OCI-LY1 (cell line): ENCODE data around the gene EVPL.

Source experiments
- H2AFZ ChIP-seq: fragments of 200-600 bp; sonication (generic), shearing (Covaris generic); 2 replicates; pipeline ENCODE4 v1.6.0; 2014; ENCODE audit warnings: antibody characterized with exemption, mild to moderate bottlenecking, low read length
- H3F3A ChIP-seq: fragments of 200-600 bp; sonication (generic), shearing (Covaris generic); 2 replicates; pipeline ENCODE4 v1.6.0; 2014; ENCODE audit warnings: mild to moderate bottlenecking, antibody characterized with exemption, low read length, moderate library complexity; ENCODE audit not compliant: insufficient read depth
- H3K27ac ChIP-seq: fragments of 200-600 bp; sonication (generic); 2 replicates; pipeline ENCODE4 v1.5.1; 2014; ENCODE audit warnings: low read length, mixed run types, mild to moderate bottlenecking, low read depth; ENCODE audit not compliant: poor library complexity, severe bottlenecking
- H3K27me3 ChIP-seq: fragments of 200-600 bp; sonication (generic); 2 replicates; pipeline ENCODE4 v1.6.0; 2014; ENCODE audit warnings: antibody characterized with exemption, mild to moderate bottlenecking, low read length, moderate library complexity; ENCODE audit not compliant: insufficient read depth
- H3K36me3 ChIP-seq: fragments of 200-600 bp; sonication (generic); 2 replicates; pipeline ENCODE4 v1.6.1; 2014; ENCODE audit warnings: mild to moderate bottlenecking, antibody characterized with exemption, low read length, moderate library complexity, mixed read lengths; ENCODE audit not compliant: insufficient read depth
- H3K4me1 ChIP-seq: fragments of 200-600 bp; sonication (generic); 2 replicates; pipeline ENCODE4 v1.5.1; 2014; ENCODE audit warnings: mild to moderate bottlenecking, low read length, moderate library complexity; ENCODE audit not compliant: insufficient read depth, severe bottlenecking
- H3K4me2 ChIP-seq: fragments of 200-600 bp; sonication (generic), shearing (Covaris generic); 2 replicates; pipeline ENCODE4 v1.6.1; 2014; ENCODE audit warnings: low read length
- H3K4me3 ChIP-seq: fragments of 200-600 bp; sonication (generic); 2 replicates; pipeline ENCODE4 v1.5.1; 2014; ENCODE audit warnings: low read length, low read depth, mild to moderate bottlenecking, mixed read lengths; ENCODE audit not compliant: poor library complexity, severe bottlenecking
- H3K79me2 ChIP-seq: fragments of 200-600 bp; shearing (Covaris generic); 2 replicates; pipeline ENCODE4 v1.6.1; 2016; ENCODE audit warnings: mixed run types, low read length, mixed read lengths; ENCODE audit not compliant: insufficient read depth
- H3K9ac ChIP-seq: fragments of 200-600 bp; sonication (generic), shearing (Covaris generic); 2 replicates; pipeline ENCODE4 v1.6.1; 2014; ENCODE audit warnings: mild to moderate bottlenecking, low read length, mixed read lengths
- H3K9me2 ChIP-seq: fragments of 200-600 bp; sonication (generic), shearing (Covaris generic); 2 replicates; pipeline ENCODE4 v1.6.1; 2014; ENCODE audit warnings: low read depth, mild to moderate bottlenecking, low read length, mixed read lengths
- H3K9me3 ChIP-seq: fragments of 200-600 bp; shearing (Covaris generic); 2 replicates; pipeline ENCODE4 v1.6.1; 2014; ENCODE audit warnings: low read length, mixed read lengths
- H4K20me1 ChIP-seq: fragments of 200-600 bp; sonication (generic), shearing (Covaris generic); 2 replicates; pipeline ENCODE4 v1.6.0; 2016; ENCODE audit warnings: mild to moderate bottlenecking, low read length; ENCODE audit not compliant: insufficient read depth
- EZH2 ChIP-seq: fragments of 200-600 bp; sonication (generic), shearing (Covaris generic); IDR thresholded peaks from 2 replicates; pipeline ENCODE4 v1.8.0; 2017; ENCODE audit warnings: borderline replicate concordance, mixed run types, mild to moderate bottlenecking, antibody characterized with exemption, low read length, moderate library complexity, mixed read lengths
- TF ChIP-seq, protein P1 (sequence below): fragments of 200-600 bp; sonication (generic), shearing (Covaris generic); IDR thresholded peaks from 2 replicates; pipeline ENCODE4 v1.5.1; 2017; ENCODE audit warnings: mild to moderate bottlenecking, antibody characterized with exemption, low read length, moderate library complexity, mixed read lengths

The EVPL gene

DNA sequence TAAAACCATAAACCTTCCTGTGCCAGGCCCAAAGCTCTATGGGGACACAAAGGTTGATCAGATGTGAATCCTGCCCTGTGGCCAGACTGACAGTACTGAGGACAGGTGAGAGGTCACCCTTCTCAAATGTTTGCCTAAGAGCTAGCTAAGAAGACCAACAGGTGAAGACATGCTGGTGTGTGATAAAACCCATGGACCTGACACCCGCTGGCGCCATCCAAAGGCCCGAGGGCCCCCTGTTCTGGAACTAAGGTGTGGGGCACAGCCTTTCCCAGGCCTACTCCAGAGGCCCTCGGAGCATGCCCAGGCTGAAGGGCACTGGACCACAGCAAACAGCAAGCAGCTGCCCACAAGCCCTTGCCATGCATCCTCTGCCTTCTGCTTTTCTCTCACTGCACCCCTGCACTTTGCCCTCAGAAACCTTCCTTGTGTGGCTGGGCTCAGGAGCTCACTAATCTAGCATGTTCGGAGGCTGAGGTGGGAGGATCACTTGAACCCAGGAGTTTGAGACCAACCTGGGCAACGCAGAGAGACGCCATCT lies 31.7 kb downstream of the EVPL start:
- H3K27ac ChIP-seq, result no peak overlapping the region
- H3K27me3 ChIP-seq, result no peaks in the 10 kb centered on the region
- H3K4me2 ChIP-seq, result no peak overlapping the region
- H3K79me2 ChIP-seq, result no peaks in the 10 kb centered on the region
- H3F3A ChIP-seq, result no peaks in the 10 kb centered on the region
- H2AFZ ChIP-seq, result no peak overlapping the region
- H3K9me2 ChIP-seq, result no peaks in the 10 kb centered on the region
- H4K20me1 ChIP-seq, result no peaks in the 10 kb centered on the region
- TF ChIP-seq EZH2, result no peak
- TF ChIP-seq, protein P1, sequence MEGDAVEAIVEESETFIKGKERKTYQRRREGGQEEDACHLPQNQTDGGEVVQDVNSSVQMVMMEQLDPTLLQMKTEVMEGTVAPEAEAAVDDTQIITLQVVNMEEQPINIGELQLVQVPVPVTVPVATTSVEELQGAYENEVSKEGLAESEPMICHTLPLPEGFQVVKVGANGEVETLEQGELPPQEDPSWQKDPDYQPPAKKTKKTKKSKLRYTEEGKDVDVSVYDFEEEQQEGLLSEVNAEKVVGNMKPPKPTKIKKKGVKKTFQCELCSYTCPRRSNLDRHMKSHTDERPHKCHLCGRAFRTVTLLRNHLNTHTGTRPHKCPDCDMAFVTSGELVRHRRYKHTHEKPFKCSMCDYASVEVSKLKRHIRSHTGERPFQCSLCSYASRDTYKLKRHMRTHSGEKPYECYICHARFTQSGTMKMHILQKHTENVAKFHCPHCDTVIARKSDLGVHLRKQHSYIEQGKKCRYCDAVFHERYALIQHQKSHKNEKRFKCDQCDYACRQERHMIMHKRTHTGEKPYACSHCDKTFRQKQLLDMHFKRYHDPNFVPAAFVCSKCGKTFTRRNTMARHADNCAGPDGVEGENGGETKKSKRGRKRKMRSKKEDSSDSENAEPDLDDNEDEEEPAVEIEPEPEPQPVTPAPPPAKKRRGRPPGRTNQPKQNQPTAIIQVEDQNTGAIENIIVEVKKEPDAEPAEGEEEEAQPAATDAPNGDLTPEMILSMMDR, result no peak
- peaks cover 7% of the 10 kb centered on the region; the same call in 1 of the 2 replicates for H3K36me3 ChIP-seq
- H3K9me3 ChIP-seq, result no peaks in the 10 kb centered on the region
- H3K9ac ChIP-seq, result no peak overlapping the region
- H3K4me1 ChIP-seq, result peaks cover 18% of the 10 kb centered on the region
- no peak overlapping the region for H3K4me3 ChIP-seq

DNA sequence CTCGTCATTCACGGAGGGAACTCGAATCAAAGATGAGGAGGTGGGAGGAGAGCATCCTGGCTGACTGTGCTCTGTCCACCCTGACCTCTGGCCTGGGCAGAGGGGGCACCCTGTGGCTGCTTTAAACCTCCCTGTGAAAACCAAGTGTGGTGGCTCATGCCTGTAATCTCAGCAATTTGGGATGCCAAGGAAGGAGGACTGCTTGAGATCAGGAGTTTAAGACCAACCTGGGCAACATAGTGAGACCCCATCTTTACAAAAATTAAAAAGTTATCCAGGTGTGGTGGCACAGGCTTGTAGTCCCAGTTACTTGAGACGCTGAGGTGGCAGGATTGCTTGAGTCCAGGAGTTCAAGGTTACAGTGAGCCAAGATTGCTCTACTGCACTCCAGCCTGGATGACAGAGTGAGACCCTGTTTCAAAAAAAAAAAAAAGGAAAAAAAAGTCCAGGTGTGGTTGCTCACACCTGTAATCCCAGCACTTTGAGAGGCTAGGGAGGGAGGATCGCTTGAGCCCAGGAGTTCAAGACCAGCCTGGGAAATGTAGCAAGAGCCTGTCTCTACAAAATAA lies 32.2 kb downstream of the EVPL start:
- no peaks in the 10 kb centered on the region for H3K9me3 ChIP-seq
- peaks cover 14% of the 10 kb centered on the region for H3K4me1 ChIP-seq
- H3K9ac ChIP-seq, result no peak overlapping the region
- H3F3A ChIP-seq, result no peaks in the 10 kb centered on the region
- no peaks in the 10 kb centered on the region for H4K20me1 ChIP-seq
- no peaks in the 10 kb centered on the region for H3K79me2 ChIP-seq
- no peak overlapping the region for H3K4me3 ChIP-seq
- H3K27me3 ChIP-seq, result no peaks in the 10 kb centered on the region
- TF ChIP-seq, protein P1, result no peak
- no peak for TF ChIP-seq EZH2
- no peak overlapping the region for H3K4me2 ChIP-seq
- no peak overlapping the region for H2AFZ ChIP-seq
- peaks cover 7% of the 10 kb centered on the region; the same call in 1 of the 2 replicates for H3K36me3 ChIP-seq
- no peak overlapping the region for H3K27ac ChIP-seq
- H3K9me2 ChIP-seq, result no peaks in the 10 kb centered on the region

DNA sequence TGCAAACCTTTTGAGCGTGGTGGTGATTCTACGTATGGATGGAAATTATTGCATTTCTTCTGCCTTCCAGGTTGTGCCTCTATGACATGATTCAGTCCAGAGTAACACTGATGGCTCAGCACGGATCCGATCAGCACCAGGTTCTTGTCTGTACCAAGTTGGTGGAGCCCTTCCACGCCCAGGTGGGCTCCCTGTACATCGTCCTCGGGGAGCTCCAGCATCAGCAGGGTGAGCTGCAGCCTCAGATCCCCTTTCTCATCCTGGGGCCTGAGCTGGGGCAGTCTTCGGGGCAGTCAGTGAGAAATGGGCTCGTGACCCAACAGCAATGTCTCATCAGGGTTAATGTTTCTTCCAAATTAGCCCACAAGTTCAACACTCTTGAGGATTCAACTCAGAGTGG lies 35.7 kb downstream of the EVPL start:
- H3K9me2 ChIP-seq, result no peaks in the 10 kb centered on the region
- H3K36me3 ChIP-seq, result peaks cover 7% of the 10 kb centered on the region; the same call in 1 of the 2 replicates
- H2AFZ ChIP-seq, result no peak overlapping the region
- no peak overlapping the region for H3K27ac ChIP-seq
- H3K4me1 ChIP-seq, result peaks cover 8% of the 10 kb centered on the region
- TF ChIP-seq, protein P1, result no peak
- TF ChIP-seq EZH2, result no peak
- H3K4me3 ChIP-seq, result no peak overlapping the region
- no peaks in the 10 kb centered on the region for H3K27me3 ChIP-seq
- no peaks in the 10 kb centered on the region for H3K79me2 ChIP-seq
- H3F3A ChIP-seq, result no peaks in the 10 kb centered on the region
- H4K20me1 ChIP-seq, result no peaks in the 10 kb centered on the region
- no peak overlapping the region for H3K4me2 ChIP-seq
- no peaks in the 10 kb centered on the region for H3K9me3 ChIP-seq
- H3K9ac ChIP-seq, result no peak overlapping the region
